ENCODE measurements around the gene GGTLC1.
"Not testable (repeated sequence)": the region's sequence is repeated elsewhere in the genome, so short reads cannot be mapped to it uniquely, and the experiment has no call there.

The GGTLC1 gene

DNA sequence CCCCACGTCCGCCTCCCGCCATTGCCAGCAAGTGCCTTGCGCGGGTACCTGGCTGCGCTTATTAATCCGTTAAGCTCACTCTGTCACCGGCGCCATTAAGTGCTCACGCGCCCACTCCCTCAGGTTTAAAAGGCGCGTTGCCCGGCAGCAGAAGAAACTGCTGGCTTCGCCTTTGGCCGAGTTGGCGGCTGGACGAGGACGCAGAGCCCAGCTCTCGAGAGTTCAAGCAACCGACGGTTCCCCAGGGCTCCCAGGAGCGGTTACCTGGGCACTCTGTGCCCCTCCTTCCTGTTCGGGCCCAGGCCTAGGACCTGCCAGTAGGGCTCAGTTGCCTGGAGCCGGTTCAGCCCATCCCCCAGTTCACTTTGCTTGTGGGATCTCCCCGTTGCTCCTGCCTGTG lies at the start of gene GGTLC1:
Gene GGTLC1, minus strand, starts transcription at position 219 of the 400 bp plus-strand sequence. CDS start 2,168 bp downstream, outside the sequence.
- no peak for DNase-seq

DNA sequence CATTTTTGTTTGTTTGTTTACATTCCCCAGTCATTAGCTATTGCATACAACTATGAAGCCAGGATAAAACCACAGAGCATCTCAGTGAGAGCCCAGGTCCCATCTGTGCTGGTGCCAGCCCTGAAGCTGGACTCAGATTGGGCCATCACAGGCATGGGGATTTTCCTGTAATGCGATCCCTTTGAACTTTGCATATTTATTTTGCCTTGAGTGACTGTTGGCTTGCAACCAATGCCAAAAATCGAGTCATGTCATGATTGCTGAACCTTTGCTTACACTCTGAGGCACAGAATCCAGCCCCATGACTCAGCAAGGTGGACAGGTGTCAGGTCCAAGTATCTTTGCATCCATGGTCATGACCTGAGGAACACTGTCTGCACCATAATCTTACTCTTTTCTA lies 46.2 kb upstream of the GGTLC1 start:
- DNase-seq: no peak

DNA sequence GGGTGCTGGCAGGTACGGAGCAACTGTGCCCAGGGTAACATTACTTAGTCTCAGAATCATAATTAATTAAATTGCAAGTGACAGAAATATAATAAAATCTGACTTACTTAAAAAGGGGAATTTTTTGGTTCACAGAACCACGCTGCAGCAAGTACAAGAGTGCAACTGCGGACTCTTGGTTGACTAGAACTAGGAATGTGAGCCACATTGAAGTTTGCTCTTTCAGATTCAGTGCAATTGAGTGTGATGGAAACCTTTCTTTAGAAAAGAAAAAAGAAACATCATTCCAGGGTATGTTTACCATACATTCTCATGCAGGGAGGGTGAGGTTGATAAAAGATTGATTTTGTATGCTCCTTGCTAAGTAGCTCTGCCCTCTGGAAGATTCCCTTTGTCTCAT lies 45.0 kb upstream of the GGTLC1 start:
- DNase-seq: no peak

DNA sequence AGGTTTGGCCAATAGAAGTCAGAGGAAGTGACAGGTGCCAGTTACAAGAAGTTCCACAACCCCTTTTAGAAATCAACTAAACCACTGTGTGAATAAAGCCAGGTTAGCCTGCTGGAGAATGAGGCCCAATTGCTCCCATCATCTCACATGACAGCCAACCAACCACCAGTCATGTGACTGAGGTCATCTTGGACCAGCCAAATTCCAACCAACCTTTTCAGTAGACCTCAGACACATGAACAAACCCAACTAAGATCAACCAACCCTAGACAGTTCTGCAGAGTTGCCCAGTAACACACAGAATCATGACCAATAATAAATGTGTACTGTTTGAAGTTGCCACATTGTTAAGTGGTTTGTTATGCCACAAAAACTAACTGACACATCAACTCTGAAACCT lies 44.6 kb upstream of the GGTLC1 start:
- DNase-seq: peak; percentile 62

DNA sequence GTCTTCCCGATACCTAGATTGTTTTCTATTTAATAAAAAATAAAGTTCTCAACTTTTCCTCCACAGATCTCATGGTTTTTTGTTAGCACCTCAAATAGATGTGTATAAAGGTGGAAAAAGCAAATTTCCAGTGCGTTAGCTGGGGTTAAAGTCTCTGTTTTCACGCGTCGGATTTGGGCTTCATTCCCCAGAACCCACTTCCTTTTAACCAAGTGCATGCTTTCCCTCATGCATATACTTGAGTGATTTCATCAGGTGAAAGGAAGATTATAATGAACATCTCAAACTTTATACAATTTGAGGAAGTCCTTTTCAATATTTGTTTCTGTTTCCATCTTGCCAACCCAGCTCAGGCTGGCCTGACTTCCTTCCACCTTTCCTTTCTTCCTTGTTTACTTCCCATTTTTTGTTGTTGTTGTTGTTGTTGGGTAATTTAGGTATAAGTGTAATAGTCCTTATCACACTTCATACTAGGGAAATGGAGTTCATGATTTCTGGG lies 43.9 kb upstream of the GGTLC1 start:
- DNase-seq: no peak

DNA sequence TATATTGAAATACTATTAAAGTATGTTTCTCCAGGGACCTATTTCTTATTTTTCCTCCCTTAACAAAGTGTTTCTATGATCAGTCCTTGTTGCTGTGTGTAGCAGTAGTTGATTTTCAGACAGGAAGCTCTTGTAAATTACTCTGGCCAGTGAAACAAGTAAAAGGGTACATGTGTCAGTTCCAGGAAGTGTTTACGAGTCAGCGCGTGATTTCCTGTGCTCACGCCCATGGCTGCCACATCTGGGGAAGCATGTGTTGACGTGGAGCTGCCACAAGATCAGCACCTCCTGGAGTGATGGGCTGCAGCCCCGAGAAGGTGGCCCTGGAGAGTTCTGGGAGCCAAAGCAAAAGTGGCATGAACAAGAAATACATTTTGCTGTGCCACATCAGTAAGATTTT lies 38.6 kb upstream of the GGTLC1 start:
- DNase-seq: peak; percentile 88

DNA sequence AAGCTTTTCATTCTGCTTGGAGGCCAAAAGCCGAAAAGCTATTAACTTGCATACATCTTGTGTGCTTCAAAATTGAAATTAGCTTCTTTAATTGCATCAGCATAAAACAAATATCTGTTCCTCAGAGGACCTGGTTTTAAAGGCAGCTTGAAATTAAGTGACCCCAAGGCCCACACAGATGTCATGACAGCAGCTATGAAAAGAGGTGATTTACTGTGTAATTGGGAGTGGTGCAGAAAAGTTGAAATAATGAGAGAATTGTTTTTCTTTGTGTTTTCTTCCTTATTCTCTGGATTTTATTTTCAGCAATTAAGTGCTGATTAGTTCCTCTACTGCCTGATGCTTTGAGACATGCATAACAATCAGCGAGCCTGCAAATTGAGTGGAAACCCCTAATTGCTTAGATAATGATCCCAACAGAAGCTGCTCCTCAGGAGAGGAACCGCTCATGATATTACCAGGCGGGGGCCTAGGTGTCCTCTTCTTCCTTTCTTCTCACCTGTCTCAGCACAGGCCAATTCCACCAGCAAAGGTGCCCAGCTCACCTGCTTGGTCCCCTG lies 34.1 kb upstream of the GGTLC1 start:
- DNase-seq: no peak

DNA sequence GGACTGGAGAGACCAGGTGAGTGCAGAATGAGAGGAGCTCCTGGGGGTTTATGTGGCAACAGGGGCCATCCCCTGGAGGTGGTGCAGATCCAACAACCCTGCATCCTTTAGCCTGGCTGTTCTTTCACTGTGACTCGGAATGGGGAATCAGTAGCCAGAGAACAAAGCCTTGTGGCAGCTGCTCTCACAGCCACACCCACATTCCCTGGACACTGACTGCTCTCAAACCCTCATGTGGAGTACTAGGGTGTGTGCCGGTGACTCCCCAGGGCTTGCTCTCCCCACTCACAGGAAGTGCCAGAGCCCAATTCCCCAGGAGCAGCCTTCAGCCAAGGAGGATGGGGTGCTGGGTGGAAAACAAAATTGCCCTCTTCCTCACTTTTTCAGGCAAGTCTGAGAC lies 30.2 kb upstream of the GGTLC1 start:
- no peak for DNase-seq

DNA sequence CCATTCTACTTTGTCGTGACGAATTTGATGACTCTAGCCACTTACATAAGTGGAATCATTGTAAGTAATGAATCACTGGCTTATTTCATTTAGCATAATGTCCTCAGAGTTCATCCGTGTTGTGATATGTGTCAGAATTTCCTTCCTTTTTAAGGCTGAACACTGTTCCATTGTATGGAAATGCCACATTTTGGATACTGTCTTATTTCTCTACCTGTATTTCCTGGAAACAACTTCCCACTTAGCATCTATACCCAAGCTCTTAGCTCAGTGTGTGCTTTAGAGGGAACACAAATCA lies 28.8 kb upstream of the GGTLC1 start:
- peak; percentile 14 for DNase-seq

DNA sequence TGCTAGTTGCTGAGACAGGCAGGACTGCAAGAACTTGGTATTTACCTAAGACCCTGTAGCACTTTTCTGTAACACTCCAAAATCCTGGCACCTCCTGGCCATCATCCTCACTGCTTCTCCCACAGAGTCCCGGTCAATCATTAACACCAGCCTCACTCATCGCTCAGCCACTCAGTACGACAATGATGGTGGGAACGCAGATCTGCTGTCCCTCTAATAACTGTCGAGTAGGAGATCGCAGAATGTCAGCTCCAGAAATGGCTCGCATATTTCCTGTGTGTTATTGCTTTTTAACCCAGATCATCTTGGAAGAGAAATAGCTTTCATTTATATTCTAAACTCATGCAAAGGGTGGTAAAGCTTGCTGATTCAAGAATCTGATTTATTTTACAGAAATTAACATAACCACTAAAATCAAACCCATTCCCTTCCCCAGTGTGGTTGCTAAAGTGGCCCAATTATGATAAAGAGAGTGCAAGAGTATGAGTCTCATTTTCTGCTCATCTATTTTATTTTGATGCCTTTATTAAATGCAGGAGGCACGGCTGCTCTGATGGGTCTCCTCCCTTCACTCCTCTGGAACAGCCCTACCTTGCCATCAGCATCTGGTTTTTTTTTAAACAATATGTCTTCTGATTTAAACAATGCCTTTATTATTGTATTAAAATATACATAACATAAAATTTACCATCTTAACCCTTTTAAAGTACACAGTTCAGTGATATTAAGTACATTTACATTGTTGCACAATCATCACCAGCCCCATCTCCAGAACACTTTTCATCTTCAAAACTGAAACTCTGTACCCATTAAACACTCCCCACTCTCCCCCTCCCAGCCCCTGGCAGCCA lies 28.3 kb upstream of the GGTLC1 start:
- DNase-seq: no peak

DNA sequence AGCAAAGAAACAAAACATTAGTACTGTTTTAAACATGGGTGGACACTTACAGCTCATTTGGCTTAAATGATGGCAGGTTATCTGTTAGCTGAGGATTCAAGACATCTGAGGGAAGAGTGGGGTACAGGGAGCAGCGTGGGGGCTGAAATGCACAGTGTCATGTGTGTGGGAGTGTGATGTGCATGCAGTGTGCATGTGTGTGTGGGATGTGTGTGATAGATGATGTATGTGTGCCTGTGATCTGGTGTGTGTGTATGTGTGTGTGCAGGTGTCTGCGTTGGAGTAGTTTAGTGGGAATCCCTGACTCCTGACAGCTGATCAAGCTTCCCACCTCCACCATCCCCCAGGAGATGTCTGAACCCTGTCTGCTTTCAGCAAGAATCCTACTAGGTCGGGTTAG lies 25.4 kb upstream of the GGTLC1 start:
- no peak for DNase-seq

DNA sequence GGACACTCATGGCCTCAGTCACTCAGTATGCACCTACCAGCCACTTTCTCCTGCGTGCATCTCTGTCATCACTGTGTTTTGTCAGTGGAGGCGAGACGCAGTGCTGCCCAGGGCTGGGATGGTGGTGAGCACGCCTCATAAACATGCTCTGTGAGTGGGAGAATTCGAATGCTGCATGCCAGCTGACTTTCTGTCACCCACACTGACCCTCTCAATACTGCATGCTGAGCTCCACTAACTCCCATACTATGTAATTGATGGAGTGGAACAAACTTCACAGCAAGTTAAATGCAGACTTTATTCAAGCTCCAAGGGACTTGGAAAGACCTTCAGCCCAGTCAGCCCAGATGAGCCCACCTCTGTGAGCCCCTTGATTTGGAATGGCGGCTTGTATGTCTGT lies 22.7 kb upstream of the GGTLC1 start:
- no peak for DNase-seq

DNA sequence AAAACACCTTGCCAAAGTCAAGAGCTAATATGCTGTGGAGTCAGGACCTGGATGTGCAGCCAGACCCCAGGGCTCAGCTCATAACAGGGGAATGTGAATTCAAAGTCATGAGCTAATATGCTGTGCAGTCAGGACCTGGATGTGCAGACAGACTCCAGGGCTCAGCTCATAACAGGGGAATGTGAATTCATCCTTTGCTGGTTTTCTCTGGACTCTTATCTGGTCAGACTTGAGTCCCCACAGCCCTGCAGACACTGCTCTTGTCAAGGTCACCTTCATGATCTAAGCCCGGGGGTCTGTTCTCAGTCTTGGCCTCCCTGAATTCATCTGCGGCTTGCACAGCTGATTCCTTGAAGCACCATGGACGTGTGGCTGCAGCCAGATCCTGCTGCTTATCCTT lies 19.2 kb upstream of the GGTLC1 start:
- DNase-seq: no peak

DNA sequence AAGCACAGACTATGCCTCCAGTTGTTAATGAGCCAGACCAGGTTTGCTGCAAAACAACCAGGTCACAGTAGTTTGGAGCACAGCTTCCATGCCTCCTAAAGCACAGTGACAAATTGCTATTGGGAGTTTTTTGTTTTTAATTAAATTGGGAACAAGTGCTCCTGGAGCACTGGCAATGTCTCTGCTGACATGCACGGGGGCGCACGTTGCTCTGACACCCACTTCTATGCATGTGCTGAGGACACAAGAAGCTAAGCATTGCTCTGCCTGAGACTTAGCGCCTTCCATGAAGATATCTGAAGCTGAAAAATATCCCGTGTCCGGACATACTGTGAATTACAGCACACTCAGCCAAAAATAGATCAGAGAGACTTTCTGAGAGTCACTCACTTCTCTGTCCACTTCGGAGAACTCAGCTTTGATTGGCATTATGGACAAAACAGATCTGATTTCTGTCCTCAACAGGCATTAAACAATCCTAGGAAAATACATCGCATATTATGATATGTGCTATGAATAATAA lies 18.6 kb upstream of the GGTLC1 start:
- no peak for DNase-seq

DNA sequence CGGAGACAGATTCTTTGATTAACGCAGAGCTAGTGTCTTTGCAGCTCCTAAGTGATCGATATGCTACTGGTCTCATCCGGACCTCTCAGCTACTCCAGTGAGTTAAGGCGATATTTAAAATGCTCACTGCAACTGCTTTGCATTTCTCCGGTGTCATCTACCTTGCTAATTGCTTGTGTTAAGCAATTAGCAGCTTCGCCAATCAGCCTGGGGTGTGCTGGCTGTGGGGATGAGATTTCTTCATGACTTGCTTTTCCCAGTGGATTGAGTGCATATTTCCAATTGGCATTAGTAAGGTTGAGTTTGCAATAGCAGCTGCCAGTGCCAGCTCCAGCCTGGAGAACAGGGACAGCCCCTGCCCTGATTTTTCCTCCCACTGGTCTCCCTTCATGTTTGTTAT lies 18.0 kb upstream of the GGTLC1 start:
- no peak for DNase-seq

DNA sequence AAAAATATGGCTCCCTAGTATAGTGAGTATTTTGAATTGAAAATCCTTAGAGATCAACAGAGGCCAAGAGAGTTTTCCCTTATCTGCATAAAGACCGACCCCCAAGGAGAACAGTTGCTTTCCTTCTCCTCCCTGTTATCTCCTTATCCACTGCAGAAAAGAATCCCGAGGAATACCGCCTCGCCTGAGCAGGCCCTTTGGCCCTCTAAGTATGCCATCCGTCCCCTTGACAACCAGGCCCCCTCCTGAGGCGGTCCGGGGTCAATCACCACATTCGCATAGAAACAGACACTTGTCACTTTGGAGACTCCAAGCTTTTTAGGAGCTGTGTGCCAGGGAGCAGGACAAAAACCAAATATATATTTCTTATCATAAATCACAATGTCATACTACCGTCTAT lies 15.9 kb upstream of the GGTLC1 start:
- DNase-seq: no peak

DNA sequence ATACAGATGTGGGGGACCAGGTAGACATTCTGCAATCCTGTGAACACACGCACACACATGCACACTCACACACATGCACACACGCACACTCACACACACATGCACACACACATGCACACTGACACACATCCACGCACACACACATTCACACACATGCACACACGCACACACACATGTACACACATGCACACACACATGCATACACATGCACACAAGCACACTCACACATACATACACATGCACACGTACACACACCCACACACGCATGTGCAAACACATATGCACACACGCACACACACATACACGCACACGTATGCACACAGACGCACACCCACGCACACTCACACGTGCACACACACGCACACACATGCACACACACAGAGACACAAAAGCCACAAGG lies 14.3 kb upstream of the GGTLC1 start:
- DNase-seq: no peak

DNA sequence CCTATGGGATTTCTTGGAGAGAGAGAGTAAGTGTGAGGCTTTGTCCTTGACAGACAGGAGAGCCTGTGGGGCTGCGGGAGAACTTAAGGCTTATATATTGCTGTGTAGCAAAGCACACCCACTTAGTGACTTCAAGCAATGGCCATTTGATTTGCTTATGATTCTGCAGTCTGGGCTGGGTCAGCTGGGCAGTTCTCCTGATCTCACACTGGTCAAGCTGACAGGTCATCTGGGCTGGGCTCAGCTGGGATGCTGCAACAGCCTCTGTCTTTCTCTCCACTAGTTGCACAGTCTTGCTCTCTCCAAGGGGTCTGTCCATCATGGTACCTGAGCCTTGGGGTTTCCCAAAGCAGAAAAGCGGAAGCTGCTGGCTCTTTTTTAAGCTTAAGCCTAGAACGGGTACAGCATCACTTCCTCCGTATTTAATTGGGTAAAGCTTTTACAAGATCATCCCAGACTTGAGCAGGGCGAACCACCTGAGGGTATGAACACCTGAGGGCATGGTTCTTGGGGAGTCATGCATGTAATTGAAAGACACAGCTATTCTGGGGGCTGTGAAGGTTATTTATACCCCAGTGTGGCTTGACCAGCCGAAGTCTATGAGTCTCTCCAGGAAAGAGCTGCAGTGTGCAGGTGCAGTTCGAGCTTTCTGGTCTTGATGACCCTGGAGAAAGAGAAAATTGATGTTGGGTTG lies 13.3 kb upstream of the GGTLC1 start:
- DNase-seq: no peak

DNA sequence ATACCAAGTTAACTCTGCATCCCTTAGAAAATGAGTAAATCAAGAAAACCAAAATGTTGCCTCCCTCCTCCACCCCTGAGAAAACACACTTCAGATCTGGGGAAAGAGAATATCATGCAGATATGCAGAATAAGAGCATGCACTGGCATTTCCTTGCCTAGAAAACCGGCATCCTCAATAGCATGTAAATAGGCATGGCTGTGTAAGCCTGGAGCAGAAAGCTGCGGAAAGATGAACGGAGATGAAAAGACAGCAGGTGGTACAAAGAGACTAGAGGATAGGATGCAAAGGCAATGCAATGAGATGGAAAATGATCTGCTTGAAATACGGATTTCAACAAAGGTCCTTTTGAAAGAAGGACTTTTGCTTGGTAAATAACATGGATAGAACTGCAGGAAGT lies 10.3 kb upstream of the GGTLC1 start:
- DNase-seq: no peak

DNA sequence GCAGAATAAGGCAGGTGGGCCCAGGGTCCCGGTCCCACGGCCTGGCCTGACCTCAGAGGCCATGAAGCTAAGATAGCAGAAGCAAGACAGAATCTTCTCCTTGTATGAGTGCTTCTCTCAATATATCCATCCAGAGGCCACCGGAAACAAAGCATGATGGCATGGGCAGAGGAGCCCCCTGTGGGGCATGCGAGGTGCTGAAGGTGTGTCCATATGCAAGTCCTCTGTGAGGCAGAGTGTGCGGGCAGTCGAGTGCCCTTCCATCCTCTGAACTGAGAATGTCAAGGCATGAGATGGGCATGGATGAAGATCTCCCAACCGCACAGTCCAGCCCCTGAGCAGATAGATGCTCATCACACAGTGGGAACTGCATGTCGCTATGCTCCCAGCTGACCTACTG lies 9.8 kb upstream of the GGTLC1 start:
- DNase-seq: no peak

DNA sequence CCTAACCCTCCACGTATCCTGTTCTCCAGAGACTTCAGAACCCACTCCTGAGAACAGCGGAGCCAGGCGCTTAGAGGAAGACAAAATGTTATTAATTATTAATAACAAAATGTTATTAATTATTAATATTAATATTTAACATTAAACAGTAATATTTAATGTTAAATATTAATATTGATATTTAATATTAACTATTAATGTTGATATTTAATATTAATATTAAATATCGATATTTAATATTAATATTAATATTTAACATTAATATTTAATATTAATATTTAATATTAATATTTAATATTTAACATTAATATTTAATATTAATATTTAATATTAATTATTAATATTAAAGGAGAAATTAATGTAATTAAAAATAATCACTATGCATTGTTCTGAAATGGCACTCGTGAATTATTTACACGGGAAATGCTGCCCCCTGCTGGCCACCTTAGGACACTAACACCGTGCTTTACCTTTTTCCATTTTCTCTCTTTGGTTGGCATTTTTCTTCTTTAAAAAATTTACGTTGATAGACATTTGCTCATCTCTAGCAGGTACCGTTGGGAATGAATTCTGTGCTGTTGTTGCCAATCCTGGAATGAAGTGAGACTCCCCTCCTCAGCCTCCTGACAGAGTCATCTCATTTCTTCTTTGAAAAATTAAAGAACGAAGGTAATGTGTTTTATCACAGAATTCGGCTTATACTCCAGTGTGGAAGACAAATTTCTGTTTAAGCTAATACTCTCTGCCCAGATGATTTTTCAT lies 7.5 kb upstream of the GGTLC1 start:
- DNase-seq: peak; percentile 51

DNA sequence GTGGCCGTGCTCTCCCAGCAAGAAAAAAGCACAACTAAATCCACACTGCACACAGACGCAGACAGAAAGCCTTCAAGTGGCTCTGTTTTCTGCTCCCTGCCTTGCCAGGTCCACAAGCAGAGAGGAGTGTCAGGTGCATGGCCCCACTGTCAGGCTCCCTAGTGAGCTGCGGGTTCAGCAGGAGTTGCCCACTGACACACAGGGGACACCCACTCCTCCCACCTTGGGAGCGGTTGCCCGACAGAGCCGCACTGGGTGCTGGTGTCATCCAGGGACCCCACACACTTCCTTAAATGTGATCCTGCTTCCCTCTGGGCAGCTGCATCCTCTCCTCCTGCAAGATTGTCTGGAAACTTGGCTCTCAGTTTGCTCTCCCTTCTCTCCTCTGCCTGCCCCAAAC lies 6.7 kb upstream of the GGTLC1 start:
- DNase-seq: not testable (repeated sequence)

DNA sequence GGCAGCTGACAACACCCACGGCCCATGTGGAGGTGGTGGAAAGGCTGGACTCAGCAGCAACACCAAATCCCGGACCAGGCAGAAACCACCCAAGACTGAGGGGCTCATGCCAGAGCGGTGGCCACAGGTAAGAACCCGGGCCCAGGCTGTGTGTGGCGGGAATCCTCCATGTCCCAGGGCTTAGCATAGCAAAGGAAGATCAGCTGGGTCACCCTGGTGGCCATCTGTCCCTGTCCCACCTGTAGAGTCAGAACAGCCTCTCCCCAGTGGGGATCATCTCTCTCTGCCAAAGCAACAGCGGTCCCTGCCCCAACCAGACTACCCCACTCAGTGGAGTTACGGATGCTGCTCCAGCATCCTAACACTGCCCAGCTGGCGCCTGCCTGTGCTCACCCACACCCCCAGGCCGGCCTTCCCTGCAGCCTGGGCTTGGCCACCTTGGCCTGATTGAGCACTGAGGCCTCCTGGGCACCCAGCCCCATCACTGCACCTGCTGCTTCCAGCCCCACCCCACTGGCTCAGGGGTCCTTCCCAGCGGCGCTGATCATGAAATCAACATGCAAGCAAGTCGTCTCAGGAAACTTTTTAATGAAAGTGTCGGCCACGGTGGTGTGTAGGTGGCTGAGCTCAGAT lies 5.5 kb upstream of the GGTLC1 start:
- not testable (repeated sequence) for DNase-seq
